Stimulated activated naive B cell treated with anti-CD40 and anti-IgM and Interleukin-4, amounts not matched to agents 10 μg/mL and 1 μg/mL and 100 μg/mL, for 72 hours (primary cell): ENCODE measurements around the gene DYNLL1.
"Not testable (repeated sequence)": the region's sequence is repeated elsewhere in the genome, so short reads cannot be mapped to it uniquely, and the experiment has no call there.

Experiments used
- ATAC-seq, 2 donors: fragments of 150-1000 bp; cut with Tn5 transposase; replicated peaks; 2 replicates each; pipeline ENCODE4 v1.10.0; 2021; ENCODE audit warnings: moderate library complexity in 1 of 2
- DNase-seq: peaks from one replicate; pipeline ENCODE4 v3.0.0; 2021
- H3K27ac Mint-ChIP-seq: one replicate; pipeline ENCODE4 v1.8.0; 2022; ENCODE audit warnings: mild to moderate bottlenecking, mixed read lengths
- H3K27me3 Mint-ChIP-seq, 2 donors: one replicate each; pipeline ENCODE4 v1.8.0; 2022; ENCODE audit warnings: mixed read lengths in 2 of 2
- H3K36me3 Mint-ChIP-seq, 2 donors: one replicate each; pipeline ENCODE4 v1.8.0; 2022; ENCODE audit warnings: mixed read lengths in 2 of 2, mild to moderate bottlenecking in 1 of 2
- H3K4me1 Mint-ChIP-seq, 2 donors: one replicate each; pipeline ENCODE4 v1.8.0; 2022; ENCODE audit warnings: mixed read lengths in 2 of 2, mild to moderate bottlenecking in 1 of 2
- H3K4me3 Mint-ChIP-seq, 2 donors: one replicate each; pipeline ENCODE4 v1.8.0; 2022; ENCODE audit warnings: mild to moderate bottlenecking in 2 of 2, mixed read lengths in 2 of 2, moderate library complexity in 1 of 2
- H3K9me3 Mint-ChIP-seq, 2 donors: one replicate each; pipeline ENCODE4 v1.8.0; 2022; ENCODE audit warnings: mixed read lengths in 2 of 2, mild to moderate bottlenecking in 1 of 2

Gene DYNLL1

DNA sequence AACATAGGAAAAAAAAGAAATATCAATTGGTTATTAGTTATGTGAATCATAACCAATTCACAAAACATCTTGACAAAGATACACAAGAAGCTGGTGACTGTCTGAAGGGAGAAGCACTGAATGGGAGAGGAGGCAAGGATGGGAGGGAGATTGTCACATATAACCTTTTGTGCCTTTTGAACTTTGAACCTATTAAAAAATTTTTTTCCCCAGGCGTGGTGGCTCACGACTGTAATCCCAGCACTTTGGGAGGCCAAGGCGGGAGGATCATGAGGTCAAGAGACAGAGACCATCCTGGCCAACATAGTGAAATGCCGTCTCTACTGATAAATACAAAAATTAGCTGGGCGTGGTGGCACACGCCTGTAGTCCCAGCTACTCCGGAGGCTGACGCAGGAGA lies 12.6 kb downstream of the DYNLL1 start:
- no peak for DNase-seq
- Mint-ChIP-seq H3K27me3 (no peaks in the 10 kb centered on the region), H3K27ac (no peak overlapping the region), H3K9me3 (no peaks in the 10 kb centered on the region), H3K36me3 (peaks cover 21 to 40% of the 10 kb centered on the region in 2 donors), H3K4me1 (no peaks in the 10 kb centered on the region), H3K4me3 (no peak overlapping the region)
- ATAC-seq = no peak

DNA sequence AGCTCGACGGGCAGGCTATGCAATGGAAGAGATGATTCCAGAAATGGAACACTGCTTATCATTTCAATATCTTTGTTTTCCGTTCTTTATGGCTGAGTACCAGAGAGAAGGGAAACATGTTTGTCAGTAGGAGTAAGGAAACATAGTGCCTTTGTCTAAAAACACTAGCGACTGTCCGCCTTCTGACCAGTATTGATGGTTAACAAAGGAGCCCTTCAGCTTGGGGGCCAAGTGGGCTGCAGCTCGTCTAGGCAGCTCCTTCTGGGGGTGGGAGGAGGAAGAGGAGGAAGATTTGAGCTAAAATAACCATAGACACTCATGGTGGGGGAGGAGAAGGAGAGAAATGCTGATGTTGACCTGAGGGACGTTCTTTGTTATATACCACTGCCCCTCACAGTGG lies 18.1 kb downstream of the DYNLL1 start:
- Mint-ChIP-seq H3K4me3 (no peak overlapping the region), H3K27me3 (no peaks in the 10 kb centered on the region), H3K36me3 (peaks cover 31 to 44% of the 10 kb centered on the region in 2 donors), H3K4me1 (no peaks in the 10 kb centered on the region), H3K27ac (no peak overlapping the region), H3K9me3 (no peaks in the 10 kb centered on the region)
- ATAC-seq = no peak
- no peak for DNase-seq

DNA sequence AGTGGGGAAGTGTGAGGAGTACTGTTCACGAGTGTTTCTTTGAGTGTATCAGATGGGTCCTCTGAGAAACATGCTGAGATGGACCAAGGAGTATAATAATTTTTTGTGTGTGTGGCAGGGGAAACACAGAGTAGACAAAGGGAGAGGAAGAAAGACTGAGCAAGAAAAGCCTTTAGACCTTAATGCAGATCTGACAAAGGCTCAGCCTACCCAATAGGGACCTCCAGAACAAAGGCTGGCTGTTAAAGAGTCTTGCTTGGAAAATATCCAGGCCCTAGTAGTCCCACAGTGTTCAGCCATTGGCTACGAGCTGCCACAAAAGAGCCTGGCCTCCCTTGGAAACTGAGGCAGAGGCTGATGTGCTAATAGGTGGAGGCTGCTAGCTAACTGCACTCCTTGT lies 19.6 kb downstream of the DYNLL1 start:
- no peak overlapping the region for H3K27ac Mint-ChIP-seq
- H3K27me3 Mint-ChIP-seq = no peaks in the 10 kb centered on the region
- H3K4me1 Mint-ChIP-seq = no peaks in the 10 kb centered on the region
- no peak for ATAC-seq
- no peak for DNase-seq
- H3K9me3 Mint-ChIP-seq = no peaks in the 10 kb centered on the region
- peaks cover 27 to 33% of the 10 kb centered on the region in 2 donors for H3K36me3 Mint-ChIP-seq
- no peak overlapping the region for H3K4me3 Mint-ChIP-seq

DNA sequence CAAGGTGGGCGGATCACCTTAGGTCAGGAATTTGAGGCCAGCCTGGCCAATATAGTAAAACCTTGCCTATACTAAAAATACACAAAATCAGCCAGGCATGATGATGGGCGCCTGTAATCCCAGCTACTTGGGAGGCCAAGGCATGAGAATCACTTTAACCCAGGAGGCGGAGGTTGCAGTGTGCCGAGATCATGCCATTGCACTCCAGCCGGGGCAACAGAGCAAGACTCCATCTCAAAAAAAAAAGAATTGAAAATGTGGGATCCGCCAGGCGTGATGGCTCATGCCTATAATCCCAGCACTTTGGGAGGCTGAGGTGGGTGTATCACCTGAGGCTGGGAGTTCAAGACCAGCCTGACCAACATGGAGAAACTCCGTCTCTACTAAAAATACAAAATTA lies 23.4 kb downstream of the DYNLL1 start:
- H3K4me1 Mint-ChIP-seq, H3K27ac Mint-ChIP-seq, H3K4me3 Mint-ChIP-seq, H3K27me3 Mint-ChIP-seq, H3K9me3 Mint-ChIP-seq, ATAC-seq, DNase-seq: not testable (repeated sequence)
- H3K36me3 Mint-ChIP-seq = peaks cover 25 to 29% of the 10 kb centered on the region in 2 donors

DNA sequence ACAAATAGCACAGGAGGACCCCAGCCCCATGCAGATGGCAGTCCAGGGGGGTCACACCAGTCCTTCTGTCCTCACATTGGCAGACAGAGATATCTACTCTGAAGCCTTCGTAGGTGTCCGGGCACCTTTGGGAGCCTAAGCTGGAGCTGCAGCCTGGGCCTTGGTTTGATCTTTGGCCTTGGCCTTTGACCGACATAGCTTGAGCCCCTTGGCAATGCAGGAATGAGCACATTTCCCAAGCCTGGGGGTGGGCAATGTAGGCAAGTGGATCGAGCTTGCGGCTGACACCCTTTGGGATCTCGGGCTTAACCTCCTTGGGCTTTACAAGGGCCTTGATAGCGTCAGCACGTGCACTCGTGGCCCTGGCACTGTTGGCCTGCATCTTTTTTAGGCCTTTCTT lies 26.7 kb downstream of the DYNLL1 start:
- DNase-seq = no peak
- no peak for ATAC-seq
- no peak overlapping the region for H3K27ac Mint-ChIP-seq
- peaks cover 12 to 20% of the 10 kb centered on the region in 2 donors for H3K36me3 Mint-ChIP-seq
- no peaks in the 10 kb centered on the region for H3K27me3 Mint-ChIP-seq
- H3K4me3 Mint-ChIP-seq = no peak overlapping the region
- peaks cover 0 to 3% of the 10 kb centered on the region in 2 donors for H3K4me1 Mint-ChIP-seq
- H3K9me3 Mint-ChIP-seq = no peaks in the 10 kb centered on the region

DNA sequence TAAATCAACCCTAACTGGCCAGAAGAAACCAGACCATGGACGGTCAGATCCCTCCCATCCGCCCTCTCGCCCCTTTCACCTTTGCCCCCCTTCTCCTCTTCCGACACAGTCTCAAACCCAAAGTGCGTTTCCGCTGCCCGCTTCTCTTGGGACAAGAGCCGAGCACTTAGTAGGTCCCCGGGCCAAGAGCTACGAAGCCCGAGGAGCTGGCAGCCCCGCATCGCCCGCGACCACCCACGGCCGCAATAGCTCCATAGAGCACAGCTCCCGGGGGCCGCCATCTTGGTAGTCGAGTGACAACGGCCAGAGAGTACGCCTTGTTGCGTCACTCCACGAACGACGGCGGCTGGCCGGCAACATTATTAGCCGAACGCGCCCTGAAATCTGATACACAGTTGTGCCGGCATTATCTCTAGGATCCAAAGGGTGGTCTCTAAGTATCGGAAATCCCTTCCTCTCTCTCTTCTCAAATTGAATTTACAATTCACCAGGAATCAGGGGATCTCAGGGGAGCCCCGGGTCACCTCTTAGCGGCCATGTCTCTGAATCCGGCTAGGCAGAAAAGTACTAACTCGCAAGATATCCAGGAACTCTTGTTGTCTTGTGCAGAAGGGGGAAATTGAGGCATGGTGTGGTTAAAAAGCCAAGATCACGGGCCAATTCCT lies 33.1 kb downstream of the DYNLL1 start, which contains the start of gene COQ5:
COQ5 (minus strand) TSS at position 298 of the 665 bp plus-strand sequence; CDS start at position 281, 17 bp downstream.
- H3K27ac Mint-ChIP-seq = peak within 1 kb of the TSS; percentile 100
- peak within 1 kb of the TSS; percentile 99 to 100 for H3K4me3 Mint-ChIP-seq
- no peaks in the 10 kb centered on the region for H3K9me3 Mint-ChIP-seq
- no peaks in the 10 kb centered on the region for H3K27me3 Mint-ChIP-seq
- DNase-seq = peak; percentile 80
- H3K36me3 Mint-ChIP-seq = peaks cover 3 to 9% of the 10 kb centered on the region in 2 donors
- peak; percentile 96 for ATAC-seq
- H3K4me1 Mint-ChIP-seq = peaks cover 0 to 4% of the 10 kb centered on the region in 2 donors

GRCh38 chr12:120529641-120530417 lies 33.9 kb downstream of the DYNLL1 start:
- no peaks in the 10 kb centered on the region for H3K9me3 Mint-ChIP-seq
- H3K36me3 Mint-ChIP-seq = peaks cover 5 to 12% of the 10 kb centered on the region in 2 donors

DNA sequence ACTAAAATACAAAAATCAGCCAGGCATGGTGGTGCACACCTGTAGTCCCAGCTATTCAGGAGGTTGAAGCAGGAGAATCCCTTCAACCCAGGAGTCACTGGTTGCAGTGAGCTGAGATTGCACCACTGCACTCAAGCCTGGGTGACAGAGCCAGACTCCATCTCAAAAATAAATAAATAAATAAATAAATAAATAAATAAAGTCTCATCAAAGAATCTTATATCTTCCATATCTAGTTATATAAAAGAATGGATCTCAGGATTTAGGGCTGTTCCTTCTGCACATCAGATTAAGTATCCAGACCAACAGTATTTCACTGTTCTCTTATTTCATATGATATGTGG lies 34.5 kb downstream of the DYNLL1 start:
- not testable (repeated sequence) for H3K27ac Mint-ChIP-seq

More at GRCh38 chr12:120529641-120530417, 33.9 kb downstream of the DYNLL1 start:
- H3K4me1 Mint-ChIP-seq = peaks cover 0 to 4% of the 10 kb centered on the region in 2 donors
- peak overlapping the region; percentile 100 for H3K27ac Mint-ChIP-seq
- no peak for DNase-seq
- no peaks in the 10 kb centered on the region for H3K27me3 Mint-ChIP-seq
- peak overlapping the region; percentile 99 to 100 for H3K4me3 Mint-ChIP-seq
- ATAC-seq = no peak

GRCh38 chr12:120532701-120533238 lies 36.9 kb downstream of the DYNLL1 start:
- Mint-ChIP-seq H3K36me3 (peaks cover 11 to 13% of the 10 kb centered on the region in 2 donors), H3K4me3 (no peak overlapping the region), H3K27me3 (no peaks in the 10 kb centered on the region), H3K4me1 (peaks cover 9 to 23% of the 10 kb centered on the region in 2 donors), H3K9me3 (no peaks in the 10 kb centered on the region), H3K27ac (no peak overlapping the region)
- no peak for ATAC-seq
- no peak for DNase-seq

More for the DNA sequence above, 34.5 kb downstream of the DYNLL1 start:
- H3K4me1 Mint-ChIP-seq, DNase-seq, ATAC-seq, H3K9me3 Mint-ChIP-seq, H3K27me3 Mint-ChIP-seq: not testable (repeated sequence)
- peak overlapping the region in 1 of 2 donors; percentile 99 for H3K4me3 Mint-ChIP-seq
- H3K36me3 Mint-ChIP-seq = peaks cover 5 to 12% of the 10 kb centered on the region in 2 donors

GRCh38 chr12:120534203-120534702 lies 38.3 kb downstream of the DYNLL1 start, which contains the start of gene RNF10:
TSS of gene RNF10 (plus strand) at chr12:120534356. CDS start at chr12:120534812, 456 bp downstream.
- H3K36me3 Mint-ChIP-seq = peaks cover 9 to 12% of the 10 kb centered on the region in 2 donors
- peak within 1 kb of the TSS; percentile 100 for H3K27ac Mint-ChIP-seq
- H3K27me3 Mint-ChIP-seq = no peaks in the 10 kb centered on the region
- H3K9me3 Mint-ChIP-seq = no peaks in the 10 kb centered on the region
- peak; percentile 85 to 87 for ATAC-seq
- DNase-seq = peak; percentile 63
- peak within 1 kb of the TSS; percentile 97 to 99 for H3K4me3 Mint-ChIP-seq
- peaks cover 21 to 38% of the 10 kb centered on the region in 2 donors for H3K4me1 Mint-ChIP-seq

DNA sequence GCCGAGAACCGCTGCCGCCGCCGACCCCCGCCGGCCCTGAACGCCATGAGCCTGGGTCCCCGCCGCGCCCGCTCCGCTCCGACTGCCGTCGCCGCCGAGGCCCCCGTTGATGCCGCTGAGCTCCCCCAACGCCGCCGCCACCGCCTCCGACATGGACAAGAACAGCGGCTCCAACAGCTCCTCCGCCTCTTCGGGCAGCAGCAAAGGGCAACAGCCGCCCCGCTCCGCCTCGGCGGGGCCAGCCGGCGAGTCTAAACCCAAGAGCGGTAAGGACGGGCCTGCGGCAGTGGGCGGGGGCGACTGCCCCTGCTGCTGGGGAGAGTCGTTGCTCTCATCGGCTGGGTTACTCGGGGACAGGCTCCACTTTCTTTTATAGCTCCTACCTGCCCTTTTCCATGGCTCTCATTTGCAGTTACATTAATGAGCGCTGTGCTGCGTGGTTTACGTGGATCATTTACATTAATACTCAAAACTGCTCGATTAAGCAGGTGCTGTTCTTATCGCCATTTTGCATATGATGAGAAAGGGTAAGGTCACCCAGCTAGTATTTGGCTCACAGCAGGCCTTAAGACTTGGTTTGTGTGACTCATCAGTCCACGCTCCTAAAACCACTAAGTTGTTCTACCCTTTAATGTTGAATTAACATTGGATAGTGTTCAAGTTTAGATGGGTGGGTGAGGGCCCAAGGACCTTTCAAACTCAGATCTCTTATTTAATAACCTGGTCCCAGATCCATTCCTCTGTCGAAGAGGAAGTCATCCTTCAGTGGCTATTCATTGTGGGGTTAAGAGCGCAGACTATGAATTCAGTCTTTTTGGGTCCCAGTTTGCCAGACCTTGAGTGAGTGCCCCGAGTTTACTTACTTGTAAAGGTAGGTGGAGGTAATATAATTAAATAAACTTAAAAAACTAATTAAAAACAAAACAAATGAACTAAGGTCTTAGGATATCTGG lies 39.1 kb downstream of the DYNLL1 start:
- DNase-seq = peak; percentile 27

GRCh38 chr12:120536064-120536791 lies 40.3 kb downstream of the DYNLL1 start:
- H3K4me3 Mint-ChIP-seq = peak overlapping the region; percentile 74 to 77
- H3K27ac Mint-ChIP-seq = no peak overlapping the region
- no peaks in the 10 kb centered on the region for H3K9me3 Mint-ChIP-seq
- H3K4me1 Mint-ChIP-seq = peaks cover 27 to 47% of the 10 kb centered on the region in 2 donors
- H3K36me3 Mint-ChIP-seq = peaks cover 14 to 18% of the 10 kb centered on the region in 2 donors
- ATAC-seq (no peak), DNase-seq (no peak)
- H3K27me3 Mint-ChIP-seq = no peaks in the 10 kb centered on the region

More for the DNA sequence above, 39.1 kb downstream of the DYNLL1 start:
- H3K27me3 Mint-ChIP-seq = no peaks in the 10 kb centered on the region
- H3K9me3 Mint-ChIP-seq = no peaks in the 10 kb centered on the region
- H3K4me1 Mint-ChIP-seq = peaks cover 24 to 43% of the 10 kb centered on the region in 2 donors
- H3K4me3 Mint-ChIP-seq = peak overlapping the region; percentile 97 to 99
- H3K36me3 Mint-ChIP-seq = peaks cover 11 to 12% of the 10 kb centered on the region in 2 donors
- peak; percentile 69 to 73 for ATAC-seq
- H3K27ac Mint-ChIP-seq = peak overlapping the region; percentile 100

DNA sequence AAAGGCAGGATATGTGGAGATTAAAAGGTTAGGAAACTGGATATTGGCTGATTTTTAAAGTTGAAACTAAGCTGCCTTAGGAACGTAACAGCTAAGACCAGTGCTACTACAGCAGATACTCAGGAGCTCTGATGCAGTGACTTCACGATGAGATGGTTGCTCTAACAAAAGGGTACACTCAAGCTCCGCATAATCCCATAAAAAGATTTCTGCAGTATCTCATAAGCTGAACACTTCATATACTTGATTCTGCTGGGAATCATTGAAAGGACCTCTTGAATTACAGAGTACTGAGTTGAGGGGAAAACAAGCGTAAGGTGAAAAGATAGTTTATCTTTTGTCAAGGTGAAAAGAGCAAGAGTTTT lies 41.9 kb downstream of the DYNLL1 start:
- Mint-ChIP-seq H3K27ac (no peak overlapping the region), H3K27me3 (no peaks in the 10 kb centered on the region), H3K4me1 (peaks cover 27 to 56% of the 10 kb centered on the region in 2 donors), H3K9me3 (no peaks in the 10 kb centered on the region), H3K36me3 (peaks cover 21 to 26% of the 10 kb centered on the region in 2 donors), H3K4me3 (peak overlapping the region; percentile 46 to 53)
- no peak for ATAC-seq
- no peak for DNase-seq
